GM12801 (cell line): Measurements from ENCODE around the gene IRF5.

Experiments
- CTCF ChIP-seq: IDR thresholded peaks from one replicate; pipeline ENCODE4 v1.5.1; 2011; ENCODE audit warnings: control low read depth; ENCODE audit not compliant: insufficient read length; ENCODE audit errors: extremely low read depth

IRF5 gene

GRCh38 chr7:128961030-128961659, 23.4 kb downstream of the IRF5 start:
- TF ChIP-seq CTCF: no peak

- TF ChIP-seq CTCF: no peak
These were observed 25.2 kb downstream of the IRF5 start for GRCh38 chr7:128962899-128963298.

GRCh38 chr7:128963327-128963757, 25.6 kb downstream of the IRF5 start:
- no peak for TF ChIP-seq CTCF

- TF ChIP-seq CTCF: no peak
These were observed 30.9 kb downstream of the IRF5 start for GRCh38 chr7:128968624-128969023.

- TF ChIP-seq CTCF: no peak
These were observed 36.7 kb downstream of the IRF5 start for GRCh38 chr7:128974241-128974934.

- TF ChIP-seq CTCF: no peak
These were observed 44.4 kb downstream of the IRF5 start for GRCh38 chr7:128982105-128982504.

GRCh38 chr7:128985660-128986059, 47.9 kb downstream of the IRF5 start:
- no peak for TF ChIP-seq CTCF
